ENCODE results near the gene CRNKL1.
"Not testable (repeated sequence)": the region's sequence is repeated elsewhere in the genome, so short reads cannot be mapped to it uniquely, and the experiment has no call there.

The CRNKL1 gene

DNA sequence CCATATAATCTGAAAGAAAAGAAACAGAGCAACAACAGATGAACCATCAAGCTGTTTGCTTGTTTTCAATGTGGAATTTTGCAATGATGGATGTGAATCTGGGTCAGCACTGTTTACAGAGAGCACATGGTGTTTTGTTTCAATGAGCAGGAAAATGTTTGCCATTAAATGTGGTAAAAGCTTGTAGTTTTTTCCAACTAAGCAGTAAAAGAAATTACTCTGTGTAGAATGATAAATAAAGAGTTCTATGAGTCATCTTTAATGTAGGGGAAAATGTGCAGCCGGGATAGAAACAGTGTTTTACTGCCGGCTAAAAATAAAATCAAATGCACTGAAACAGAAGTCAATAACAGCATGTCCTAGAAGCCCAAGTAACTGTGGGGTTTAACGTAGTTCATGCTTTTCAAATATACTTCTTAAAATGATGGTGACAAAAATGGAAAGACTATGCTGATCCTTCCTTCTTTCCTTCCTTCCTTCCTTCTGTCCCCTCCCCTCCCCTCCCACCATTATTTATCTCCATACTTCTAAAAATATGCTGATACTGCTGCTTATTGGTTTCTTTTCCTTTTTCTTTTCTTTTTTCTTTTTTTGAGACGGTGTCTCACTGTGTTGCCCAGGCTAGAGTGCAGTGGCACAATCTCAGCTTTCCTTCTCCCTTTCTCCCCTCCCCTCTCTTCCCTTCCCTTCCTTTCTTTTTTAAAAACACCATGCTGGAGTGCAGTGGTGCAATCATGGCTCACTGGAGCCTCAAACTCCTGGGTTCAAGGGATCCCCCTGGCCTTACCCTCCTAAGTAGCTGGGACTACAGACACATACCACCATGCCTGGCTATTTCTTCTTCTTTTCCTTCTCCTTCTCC lies 41.4 kb downstream of the CRNKL1 start:
- DNase-seq (ENCODE audit: low read depth in 1 of 2, low spot score in 1 of 2) = no peak

DNA sequence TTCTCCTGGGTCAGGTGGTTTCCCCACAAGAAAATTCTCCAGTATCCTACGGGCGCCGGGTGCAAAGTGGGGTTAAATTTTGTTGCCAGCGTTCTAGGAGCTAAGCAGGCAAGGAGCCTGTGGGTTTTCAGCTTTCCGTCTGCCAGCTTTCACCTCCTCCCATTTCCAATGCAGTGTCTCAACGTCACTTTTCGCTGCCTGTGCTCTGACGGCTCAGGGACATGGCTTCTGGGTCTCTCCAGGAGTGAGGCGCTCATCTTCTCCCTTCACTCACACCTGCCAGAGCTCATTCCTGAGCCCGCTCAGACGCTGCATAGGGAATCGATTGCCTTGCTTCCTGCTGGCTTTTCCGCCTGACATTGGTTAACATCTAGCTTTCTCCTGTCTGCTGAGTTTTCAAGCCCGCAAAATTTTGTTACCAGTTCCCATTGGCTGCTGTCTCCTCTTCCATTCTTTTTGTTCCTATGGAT lies 42.4 kb downstream of the CRNKL1 start:
- no peak for DNase-seq (ENCODE audit: low read depth in 1 of 2, low spot score in 1 of 2)

GRCh38 chr20:20005342-20005741 lies 46.9 kb downstream of the CRNKL1 start:
- DNase-seq (ENCODE audit: low read depth in 1 of 2, low spot score in 1 of 2) = no peak

GRCh38 chr20:20003955-20004322 lies 48.3 kb downstream of the CRNKL1 start:
- not testable (repeated sequence) for DNase-seq (ENCODE audit: low read depth in 1 of 2, low spot score in 1 of 2)

DNA sequence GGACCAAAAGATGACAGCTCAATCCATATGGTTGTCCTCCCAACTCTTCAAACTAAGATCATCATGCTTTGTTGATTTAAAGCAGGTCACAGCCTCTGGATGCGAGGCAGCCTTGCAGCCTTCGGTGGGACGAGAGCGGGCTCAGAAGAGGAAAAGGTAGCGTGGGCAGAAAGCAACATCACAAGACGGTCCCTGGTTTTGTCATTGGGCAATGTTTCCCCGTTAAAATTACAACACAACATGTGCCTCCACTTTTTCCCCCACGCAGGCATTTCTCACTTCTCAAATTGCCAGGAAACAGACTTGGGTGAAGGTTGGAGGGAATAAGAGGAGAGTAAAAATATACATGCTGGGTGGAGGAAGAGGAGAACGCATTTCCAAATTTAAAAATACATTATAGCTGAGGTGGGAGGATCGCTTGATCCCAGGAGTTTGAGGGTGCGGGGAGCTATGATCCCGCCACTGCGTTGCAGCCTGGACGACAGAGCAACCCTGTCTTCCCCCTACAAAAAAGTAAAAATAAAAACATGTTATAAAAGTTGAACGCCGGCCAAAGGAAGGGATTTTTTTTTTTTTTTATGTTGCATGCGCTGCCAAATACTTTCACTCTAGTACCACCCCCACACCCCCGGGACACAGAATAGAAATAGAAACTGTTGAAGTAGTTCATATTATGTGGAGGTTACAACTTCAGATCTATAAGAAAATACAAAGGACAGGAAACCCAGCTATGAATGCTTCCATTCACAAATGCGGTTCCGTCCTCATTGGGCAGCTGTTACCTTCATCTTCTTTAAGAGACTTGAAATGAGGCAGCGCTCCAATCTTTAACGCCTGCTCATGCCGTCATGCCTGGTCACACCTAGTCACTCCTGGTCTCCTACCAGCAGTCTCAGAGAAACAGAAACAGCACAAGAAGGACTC lies 49.0 kb downstream of the CRNKL1 start:
- no peak for DNase-seq (ENCODE audit: low read depth in 1 of 2, low spot score in 1 of 2)

- no peak for DNase-seq (ENCODE audit: low read depth in 1 of 2, low spot score in 1 of 2)
These were observed 49.9 kb downstream of the CRNKL1 start for GRCh38 chr20:20002101-20002998.

DNA sequence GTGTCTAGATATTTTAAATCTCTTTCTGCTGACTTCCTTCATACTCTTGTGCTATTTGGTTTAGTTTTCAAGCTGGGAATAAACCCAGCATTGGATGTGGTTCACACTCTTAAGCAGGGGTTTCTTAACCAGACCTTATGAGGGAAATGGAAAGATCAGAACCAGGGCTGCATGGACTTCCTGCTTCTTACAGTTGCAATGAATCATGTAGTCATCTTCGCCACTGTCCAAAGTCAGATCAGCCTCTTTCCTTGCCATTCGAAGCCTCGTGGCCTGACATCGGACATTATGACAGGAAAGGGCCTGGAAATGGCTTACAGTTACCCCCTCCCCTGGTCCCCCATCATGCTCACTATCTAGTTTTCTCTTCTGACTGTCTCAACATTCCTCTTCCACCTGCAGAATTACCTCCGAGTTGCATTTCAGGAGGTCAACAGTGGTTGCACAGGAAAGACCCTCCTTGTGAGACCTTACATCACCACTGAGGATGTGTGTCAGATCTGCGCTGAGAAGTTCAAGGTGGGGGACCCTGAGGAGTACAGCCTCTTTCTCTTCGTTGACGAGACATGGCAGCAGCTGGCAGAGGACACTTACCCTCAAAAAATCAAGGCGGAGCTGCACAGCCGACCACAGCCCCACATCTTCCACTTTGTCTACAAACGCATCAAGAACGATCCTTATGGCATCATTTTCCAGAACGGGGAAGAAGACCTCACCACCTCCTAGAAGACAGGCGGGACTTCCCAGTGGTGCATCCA lies 51.9 kb downstream of the CRNKL1 start:
- DNase-seq (ENCODE audit: low read depth in 1 of 2, low spot score in 1 of 2) = no peak

GRCh38 chr20:19998990-19999705 lies 53.1 kb downstream of the CRNKL1 start:
- DNase-seq (ENCODE audit: low read depth in 1 of 2, low spot score in 1 of 2) = no peak

DNA sequence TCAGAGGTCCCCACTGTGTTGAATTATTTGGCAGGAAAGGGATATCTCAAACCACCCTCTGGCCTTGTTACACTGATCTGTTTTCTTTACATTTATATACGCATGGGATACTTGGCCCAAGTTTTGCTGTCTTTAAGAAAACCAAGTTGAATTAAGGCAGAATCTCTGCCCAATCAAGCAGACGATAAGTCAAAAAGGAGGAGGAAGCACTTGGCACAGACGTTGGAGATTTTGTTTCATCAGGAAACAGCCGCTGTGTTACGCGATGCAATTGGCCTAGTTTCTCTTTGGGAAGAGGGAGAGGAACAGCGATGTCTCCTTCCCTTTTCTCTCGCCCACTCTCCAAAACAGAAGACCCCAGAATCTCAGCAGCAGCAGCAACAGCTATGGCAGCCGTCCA lies 55.3 kb downstream of the CRNKL1 start:
- no peak for DNase-seq (ENCODE audit: low read depth in 1 of 2, low spot score in 1 of 2)

GRCh38 chr20:19996222-19996621 lies 56.0 kb downstream of the CRNKL1 start:
- no peak for DNase-seq (ENCODE audit: low read depth in 1 of 2, low spot score in 1 of 2)

DNA sequence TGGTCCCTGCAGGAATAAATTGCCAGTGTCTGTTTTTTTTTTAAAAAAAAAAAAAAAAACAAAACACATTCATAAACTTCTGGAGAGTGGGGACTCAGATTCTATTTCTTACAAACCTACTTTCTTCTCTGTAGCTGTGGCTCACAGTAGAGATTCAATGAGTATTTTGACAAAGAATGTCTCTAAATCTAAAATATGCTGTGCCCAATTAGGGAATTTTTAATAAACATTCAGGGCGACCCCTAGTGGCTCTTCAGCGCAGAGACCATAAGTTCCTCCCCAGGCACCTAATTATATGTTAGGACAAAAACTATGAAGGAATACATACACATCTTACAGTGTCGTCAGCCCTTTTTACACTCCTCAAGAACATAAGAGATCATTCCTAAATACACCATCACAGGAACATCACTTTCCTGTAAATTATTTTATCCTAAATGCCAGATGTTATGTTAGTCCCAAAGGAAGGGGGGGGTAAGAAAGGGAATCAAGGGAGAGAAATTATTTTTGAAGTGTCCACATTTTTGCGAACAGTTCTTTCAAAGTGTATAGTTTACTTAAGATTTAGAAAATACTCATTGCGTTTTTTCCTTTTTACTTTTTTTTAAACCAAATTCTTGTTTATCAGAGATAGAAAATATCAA lies 56.9 kb downstream of the CRNKL1 start:
- DNase-seq (ENCODE audit: low read depth in 1 of 2, low spot score in 1 of 2) = no peak

GRCh38 chr20:19993958-19994669 lies 58.2 kb downstream of the CRNKL1 start:
- no peak for DNase-seq (ENCODE audit: low read depth in 1 of 2, low spot score in 1 of 2)

DNA sequence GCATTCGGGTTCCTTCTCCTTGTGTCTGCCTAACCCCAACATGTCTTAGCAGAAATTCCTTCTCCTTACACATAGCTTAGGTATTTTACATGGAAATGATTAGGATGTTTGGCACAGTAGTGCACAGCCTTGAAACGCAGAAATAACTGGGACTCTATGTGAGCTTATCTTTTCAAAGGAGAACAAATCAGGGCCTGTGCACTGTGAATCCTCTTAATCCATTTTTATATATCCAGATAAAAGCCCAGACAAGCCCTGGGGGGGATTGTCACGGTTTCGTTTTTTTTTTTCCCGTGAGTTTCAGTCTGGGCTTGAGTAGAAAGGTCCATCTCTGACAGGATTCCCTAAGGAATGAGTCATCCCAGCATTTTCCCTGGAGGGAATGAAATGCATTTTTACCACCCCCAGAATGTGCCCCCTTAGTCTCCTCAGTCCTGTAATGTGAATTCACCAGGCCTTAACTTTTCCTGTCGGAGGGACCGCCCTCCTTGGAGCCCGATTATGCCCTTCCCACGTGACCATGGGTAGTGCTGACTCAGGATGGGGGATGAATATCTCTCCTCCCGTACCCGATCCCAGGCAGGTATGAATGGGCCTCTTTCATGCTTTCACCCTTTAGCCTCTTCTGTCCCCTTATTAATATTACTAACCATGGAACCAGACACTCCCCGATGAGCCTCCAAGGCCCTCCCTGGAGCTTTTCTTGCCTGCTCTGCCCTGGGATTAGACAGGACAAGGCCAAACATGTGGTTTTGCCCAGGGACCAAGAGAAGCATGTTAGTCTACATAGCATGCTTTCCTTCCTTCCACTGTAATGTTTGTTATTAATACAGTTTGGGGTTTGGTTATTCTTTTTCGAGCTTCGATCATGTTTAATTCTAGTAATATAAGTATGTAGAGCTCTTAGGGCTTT lies 59.0 kb downstream of the CRNKL1 start:
- DNase-seq (ENCODE audit: low read depth in 1 of 2, low spot score in 1 of 2) = no peak

- no peak for DNase-seq (ENCODE audit: low read depth in 1 of 2, low spot score in 1 of 2)
These were observed 60.4 kb downstream of the CRNKL1 start for GRCh38 chr20:19991854-19992253.

DNA sequence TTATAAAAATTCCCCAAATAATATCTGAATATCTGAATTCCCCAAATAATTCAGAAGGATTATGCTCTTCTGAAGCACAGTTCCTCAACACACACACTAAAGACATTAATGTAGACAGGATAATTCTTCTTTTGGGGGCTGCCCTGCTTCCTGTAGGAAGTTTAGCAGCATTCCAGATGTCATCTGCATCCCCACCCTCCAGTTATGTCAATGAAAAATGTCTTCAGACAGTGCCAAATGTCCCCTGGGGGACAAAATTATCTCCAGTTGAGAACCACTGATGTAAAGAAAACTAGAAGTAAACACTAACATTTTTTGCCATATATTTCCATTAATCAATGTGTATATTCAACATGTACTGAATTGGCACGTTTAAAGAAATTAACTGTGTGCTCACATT lies 61.0 kb downstream of the CRNKL1 start:
- DNase-seq (ENCODE audit: low read depth in 1 of 2, low spot score in 1 of 2) = no peak

DNA sequence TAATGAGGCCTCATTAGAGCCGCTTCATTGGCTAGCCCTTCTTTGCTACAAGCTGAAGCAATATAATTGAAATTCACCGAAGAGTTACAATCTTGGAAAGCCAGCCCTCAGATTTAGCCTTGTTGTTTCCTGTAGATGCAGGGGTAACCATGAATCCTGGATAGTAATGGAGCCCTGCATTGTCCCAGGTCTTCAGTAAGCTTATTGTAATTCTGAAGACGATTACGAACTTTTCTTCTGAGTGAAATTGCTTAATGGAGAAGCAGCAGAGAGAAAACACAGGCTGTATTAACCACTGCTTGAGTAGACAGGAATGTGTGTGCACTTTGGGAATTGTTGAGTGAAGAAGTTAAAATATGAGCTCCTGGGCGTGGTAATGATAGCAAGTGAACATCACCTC lies 61.4 kb downstream of the CRNKL1 start:
- no peak for DNase-seq (ENCODE audit: low read depth in 1 of 2, low spot score in 1 of 2)

- DNase-seq (ENCODE audit: low read depth in 1 of 2, low spot score in 1 of 2) = no peak
These were observed 65.2 kb downstream of the CRNKL1 start for GRCh38 chr20:19987046-19987445.
